GM18907 (cell line): ENCODE data around the gene PEX12.
"Not testable (repeated sequence)": the region's sequence is repeated elsewhere in the genome, so short reads cannot be mapped to it uniquely, and the experiment has no call there.

Experiments used
- ATAC-seq: cut with Tn5 transposase; IDR thresholded peaks from one replicate; pipeline ENCODE4 v1.9.1; 2021; ENCODE audit warnings: mild to moderate bottlenecking, moderate library complexity; ENCODE audit not compliant: unreplicated experiment

The PEX12 gene

GRCh38 chr17:35537601-35538141 is 40.7 kb downstream of the PEX12 start, which contains the start of gene SLFN12L:
Gene SLFN12L (minus strand): TSS chr17:35537678. CDS start chr17:35522364, 15,314 bp downstream.
- no peak for ATAC-seq

- ATAC-seq, result no peak
These were observed 41.7 kb downstream of the PEX12 start for GRCh38 chr17:35536664-35537171.

GRCh38 chr17:35535406-35535805 is 43.0 kb downstream of the PEX12 start:
- not testable (repeated sequence) for ATAC-seq

GRCh38 chr17:35534576-35535093 is 43.7 kb downstream of the PEX12 start:
- ATAC-seq, result no peak

GRCh38 chr17:35531160-35531559 is 47.2 kb downstream of the PEX12 start:
- no peak for ATAC-seq

GRCh38 chr17:35529866-35530265 is 48.5 kb downstream of the PEX12 start:
- no peak for ATAC-seq

GRCh38 chr17:35529326-35529725 is 49.0 kb downstream of the PEX12 start:
- ATAC-seq, result not testable (repeated sequence)
